GM12865 (cell line): ENCODE measurements around the gene CDT1.
A peak's percentile ranks its signal among the peaks of the same experiment; 100 is the strongest.

Source experiments
- DNase-seq: peaks from one replicate; pipeline ENCODE4 v3.0.0; 2010; ENCODE audit warnings: low read depth
- H3K4me3 ChIP-seq: 2 replicates; pipeline ENCODE4 v1.5.1; 2011; ENCODE audit warnings: mild to moderate bottlenecking, low read depth, low read length, control low read depth
- CTCF ChIP-seq: IDR thresholded peaks from 2 replicates; pipeline ENCODE4 v1.5.1; 2011; ENCODE audit warnings: low read length, control low read depth, low read depth, inconsistent platforms; ENCODE audit not compliant: insufficient read depth; ENCODE audit errors: missing control alignments

CDT1 gene

GRCh38 chr16:88836791-88837190, 33.2 kb downstream of the CDT1 start:
- H3K4me3 ChIP-seq, result no peak overlapping the region
- no peak for TF ChIP-seq CTCF
- no peak for DNase-seq

GRCh38 chr16:88837806-88838205, 34.2 kb downstream of the CDT1 start:
- no peak for DNase-seq
- H3K4me3 ChIP-seq, result no peak overlapping the region
- TF ChIP-seq CTCF, result no peak

GRCh38 chr16:88838566-88838965, 35.0 kb downstream of the CDT1 start:
- no peak for DNase-seq
- no peak for TF ChIP-seq CTCF
- H3K4me3 ChIP-seq, result no peak overlapping the region

GRCh38 chr16:88839026-88839529, 35.5 kb downstream of the CDT1 start:
- peak; percentile 0 for TF ChIP-seq CTCF
- no peak overlapping the region for H3K4me3 ChIP-seq
- DNase-seq, result no peak

- no peak overlapping the region for H3K4me3 ChIP-seq
- no peak for DNase-seq
- no peak for TF ChIP-seq CTCF
Observed at GRCh38 chr16:88839745-88840599, 36.4 kb downstream of the CDT1 start.

GRCh38 chr16:88840600-88841215, 37.1 kb downstream of the CDT1 start:
- no peak for DNase-seq
- no peak for TF ChIP-seq CTCF
- H3K4me3 ChIP-seq, result no peak overlapping the region
